Measurements from ENCODE around the gene KLC1.
"Not testable (repeated sequence)": the region's sequence is repeated elsewhere in the genome, so short reads cannot be mapped to it uniquely, and the experiment has no call there.

Gene KLC1

DNA sequence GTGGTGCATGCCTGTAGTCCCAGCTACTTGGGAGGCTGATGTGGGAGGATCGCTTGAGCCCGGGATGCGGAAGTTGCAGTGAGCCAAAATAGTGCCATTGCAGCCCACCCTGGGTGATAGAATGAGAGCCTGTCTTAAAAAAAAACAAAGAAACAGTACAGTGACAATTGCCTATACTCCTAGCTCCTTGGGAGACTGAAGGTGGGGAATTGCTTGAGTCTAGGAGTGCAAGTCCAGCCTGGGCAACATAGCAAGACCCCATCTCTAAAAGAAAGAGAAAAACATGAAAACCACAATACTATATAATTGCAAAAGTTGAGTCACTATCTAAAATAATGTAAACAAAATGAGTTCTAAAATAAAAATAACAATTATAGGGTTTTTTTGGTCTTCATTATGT is 20.0 kb downstream of the KLC1 start:
- no peak for DNase-seq (ENCODE audit: low read depth)
- TF ChIP-seq, protein P1, sequence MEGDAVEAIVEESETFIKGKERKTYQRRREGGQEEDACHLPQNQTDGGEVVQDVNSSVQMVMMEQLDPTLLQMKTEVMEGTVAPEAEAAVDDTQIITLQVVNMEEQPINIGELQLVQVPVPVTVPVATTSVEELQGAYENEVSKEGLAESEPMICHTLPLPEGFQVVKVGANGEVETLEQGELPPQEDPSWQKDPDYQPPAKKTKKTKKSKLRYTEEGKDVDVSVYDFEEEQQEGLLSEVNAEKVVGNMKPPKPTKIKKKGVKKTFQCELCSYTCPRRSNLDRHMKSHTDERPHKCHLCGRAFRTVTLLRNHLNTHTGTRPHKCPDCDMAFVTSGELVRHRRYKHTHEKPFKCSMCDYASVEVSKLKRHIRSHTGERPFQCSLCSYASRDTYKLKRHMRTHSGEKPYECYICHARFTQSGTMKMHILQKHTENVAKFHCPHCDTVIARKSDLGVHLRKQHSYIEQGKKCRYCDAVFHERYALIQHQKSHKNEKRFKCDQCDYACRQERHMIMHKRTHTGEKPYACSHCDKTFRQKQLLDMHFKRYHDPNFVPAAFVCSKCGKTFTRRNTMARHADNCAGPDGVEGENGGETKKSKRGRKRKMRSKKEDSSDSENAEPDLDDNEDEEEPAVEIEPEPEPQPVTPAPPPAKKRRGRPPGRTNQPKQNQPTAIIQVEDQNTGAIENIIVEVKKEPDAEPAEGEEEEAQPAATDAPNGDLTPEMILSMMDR (IDR thresholded peaks at IDR 0.05; ENCODE audit: low read depth, low read length, missing control alignments), result no peak
- H3K4me3 ChIP-seq (ENCODE audit: low read depth, low read length), result no peak overlapping the region

DNA sequence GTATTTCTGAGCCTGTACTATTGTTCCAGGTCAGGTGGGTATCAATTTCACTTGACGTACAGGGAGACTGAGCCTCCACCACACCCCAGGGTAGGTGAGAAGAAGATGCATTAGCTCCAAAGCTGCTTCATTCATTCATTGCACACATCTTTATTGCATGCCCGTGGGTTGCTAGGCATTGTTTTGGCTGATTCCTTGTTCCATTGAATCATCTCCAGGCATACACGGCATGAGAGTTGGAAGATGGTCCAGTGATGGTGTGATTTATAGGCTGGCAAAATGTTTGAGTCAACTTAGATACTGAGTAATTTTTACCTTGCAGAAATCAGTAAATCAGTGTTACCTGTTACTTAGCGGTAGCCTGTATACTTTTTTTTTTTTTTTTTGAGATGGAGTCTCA is 21.2 kb downstream of the KLC1 start:
- no peak overlapping the region for H3K4me3 ChIP-seq (ENCODE audit: low read depth, low read length)
- TF ChIP-seq, protein P1 (IDR thresholded peaks at IDR 0.05; ENCODE audit: low read depth, low read length, missing control alignments), result no peak
- DNase-seq (ENCODE audit: low read depth), result no peak

DNA sequence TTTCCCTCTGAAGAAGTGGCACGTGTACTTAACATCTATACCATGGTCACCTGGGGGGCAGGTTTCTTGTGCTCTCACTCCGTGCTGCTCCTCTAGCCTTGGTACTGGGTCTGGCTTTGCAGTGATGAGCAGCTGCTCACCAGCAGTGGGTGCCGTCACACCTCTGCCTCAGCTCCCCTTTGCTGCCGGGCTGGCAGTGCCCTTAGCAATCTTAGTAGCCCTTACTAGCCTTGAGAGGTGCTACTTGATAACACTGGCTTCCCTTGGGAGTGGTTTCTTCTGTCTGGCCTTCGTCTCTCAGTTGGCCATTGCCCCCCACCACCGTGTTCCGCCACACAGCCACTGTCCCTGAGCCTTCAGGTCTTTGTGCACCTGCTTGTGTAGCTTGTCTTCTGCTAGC is 22.6 kb downstream of the KLC1 start:
- H3K4me3 ChIP-seq (ENCODE audit: low read depth, low read length), result no peak overlapping the region
- TF ChIP-seq, protein P1 (IDR thresholded peaks at IDR 0.05; ENCODE audit: low read depth, low read length, missing control alignments), result no peak
- DNase-seq (ENCODE audit: low read depth), result no peak

DNA sequence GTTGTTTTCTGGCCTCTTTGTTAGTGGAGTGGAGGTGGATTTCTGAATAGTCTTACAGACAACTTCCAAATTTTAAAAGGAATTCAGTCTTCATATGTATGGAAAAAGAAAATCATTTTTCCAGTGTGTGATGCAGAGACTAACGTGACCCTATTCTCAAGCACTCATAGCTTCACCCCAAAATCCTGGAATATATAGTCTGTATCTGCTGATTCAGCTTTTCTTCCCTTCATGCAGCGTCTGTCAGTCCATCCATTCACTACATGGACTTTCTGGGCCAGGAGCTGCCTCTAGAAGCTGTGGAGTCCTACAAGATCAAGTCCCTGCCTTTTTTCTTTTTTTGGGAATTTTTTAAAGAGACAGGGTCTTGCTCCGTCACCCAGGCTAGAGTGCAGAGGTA is 23.8 kb downstream of the KLC1 start:
- H3K4me3 ChIP-seq (ENCODE audit: low read depth, low read length), result no peak overlapping the region
- TF ChIP-seq, protein P1 (IDR thresholded peaks at IDR 0.05; ENCODE audit: low read depth, low read length, missing control alignments), result no peak
- DNase-seq (ENCODE audit: low read depth), result no peak

DNA sequence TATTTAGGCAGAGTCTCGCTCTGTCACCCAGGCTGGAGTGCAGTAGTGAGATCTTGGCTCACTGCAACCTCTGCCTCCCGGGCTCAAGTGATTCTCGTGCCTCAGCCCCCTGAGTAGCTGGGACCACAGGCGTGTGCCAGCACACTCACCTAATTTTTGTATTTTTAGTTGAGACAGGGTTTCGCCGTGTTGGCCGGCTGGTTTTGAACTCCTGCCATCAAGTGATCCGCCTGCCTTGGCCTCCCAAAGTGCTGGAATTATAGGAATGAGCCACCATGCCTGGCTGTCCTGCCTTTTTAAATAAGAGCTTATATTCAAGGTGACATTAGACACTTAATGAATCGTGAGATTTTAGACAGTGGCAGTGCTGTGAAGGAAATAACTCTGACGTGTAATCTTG is 24.3 kb downstream of the KLC1 start:
- not testable (repeated sequence) for DNase-seq (ENCODE audit: low read depth)

DNA sequence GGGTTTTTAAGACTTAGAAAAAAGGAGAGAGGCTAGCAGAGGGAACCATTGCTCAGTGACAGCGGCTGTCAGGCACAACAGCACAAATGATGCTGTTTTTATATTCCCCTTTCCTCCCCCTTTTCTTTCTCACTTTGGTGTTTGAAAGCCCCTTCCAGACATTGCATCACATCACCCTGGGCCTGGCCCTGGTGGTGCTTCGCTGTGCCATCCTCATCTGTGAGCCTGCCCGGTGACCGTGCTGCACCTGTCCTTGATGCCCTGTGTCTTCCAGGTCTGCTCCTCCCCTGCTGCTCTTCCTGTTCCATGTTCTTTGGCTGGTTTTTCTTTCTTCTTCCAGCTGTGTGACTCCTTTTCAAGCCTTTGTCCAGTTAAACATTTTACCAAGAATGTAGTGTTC is 24.8 kb downstream of the KLC1 start:
- TF ChIP-seq, protein P1 (IDR thresholded peaks at IDR 0.05; ENCODE audit: low read depth, low read length, missing control alignments), result no peak
- no peak overlapping the region for H3K4me3 ChIP-seq (ENCODE audit: low read depth, low read length)
- no peak for DNase-seq (ENCODE audit: low read depth)

More for the DNA sequence above, 24.3 kb downstream of the KLC1 start:
- not testable (repeated sequence) for H3K4me3 ChIP-seq (ENCODE audit: low read depth, low read length)

DNA sequence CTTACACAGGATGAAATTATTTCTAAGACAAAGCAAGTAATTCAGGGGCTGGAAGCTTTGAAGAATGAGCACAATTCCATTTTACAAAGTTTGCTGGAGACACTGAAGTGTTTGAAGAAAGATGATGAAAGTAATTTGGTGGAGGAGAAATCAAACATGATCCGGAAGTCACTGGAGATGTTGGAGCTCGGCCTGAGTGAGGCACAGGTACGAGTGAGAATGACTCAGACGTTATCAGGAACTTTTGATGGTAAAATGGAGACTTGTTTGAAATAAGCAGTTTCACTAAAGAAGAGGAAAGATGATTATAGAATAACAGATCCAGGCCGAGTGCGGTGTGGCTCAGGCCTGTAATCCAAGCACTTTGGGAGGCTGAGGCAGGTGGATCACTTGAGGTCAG is 25.6 kb downstream of the KLC1 start:
- TF ChIP-seq, protein P1 (IDR thresholded peaks at IDR 0.05; ENCODE audit: low read depth, low read length, missing control alignments), result no peak
- no peak for DNase-seq (ENCODE audit: low read depth)
- no peak overlapping the region for H3K4me3 ChIP-seq (ENCODE audit: low read depth, low read length)

All from GM12864 (cell line).